ENCODE measurements around the gene TMEM125.

The TMEM125 gene

DNA sequence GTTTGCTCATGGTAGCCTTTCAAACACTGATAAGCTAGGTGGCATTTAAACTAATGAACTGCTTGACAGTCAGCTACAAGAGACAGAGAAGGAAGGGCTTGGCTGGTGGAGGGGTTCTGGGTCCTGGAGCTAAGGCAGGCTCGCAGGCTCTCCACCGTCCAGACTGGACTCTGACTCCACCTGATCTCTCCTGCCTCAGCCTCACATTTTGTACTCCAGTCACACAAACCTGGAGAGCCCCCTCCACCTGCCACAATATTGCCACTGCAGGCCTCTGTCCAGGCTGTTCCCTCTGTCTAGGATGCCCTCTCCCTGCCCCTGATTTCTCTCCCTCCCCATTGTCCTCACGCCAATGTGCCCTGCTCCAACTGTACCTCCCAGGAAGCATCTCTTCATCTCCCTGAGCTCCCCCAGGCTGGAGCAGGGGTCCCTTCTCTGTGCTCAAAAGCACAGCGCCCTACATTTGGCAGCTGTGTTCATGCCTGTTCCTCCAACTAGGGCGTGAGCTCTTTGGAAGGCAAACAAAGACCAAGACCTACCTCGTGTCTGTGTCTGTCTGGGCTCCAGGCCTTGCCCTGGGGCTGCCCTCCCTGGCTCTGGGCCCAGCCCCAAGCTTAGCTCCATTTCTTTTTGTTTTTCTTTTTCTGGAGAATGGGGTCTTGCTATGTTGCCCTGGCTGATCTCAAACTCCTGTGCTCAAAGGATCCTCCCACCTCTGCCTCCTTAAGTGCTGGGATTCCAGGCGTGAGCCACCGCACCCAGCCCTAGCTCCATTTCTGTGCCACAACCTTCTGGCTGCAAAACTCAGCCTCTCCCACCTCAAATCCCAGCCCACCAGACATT is 33.9 kb downstream of the TMEM125 start:
- Mint-ChIP-seq H3K36me3 (no peaks in the 10 kb centered on the region), H3K27me3 (peaks cover 28% of the 10 kb centered on the region), H3K4me1 (peaks cover 6% of the 10 kb centered on the region), H3K27ac (no peak overlapping the region), H3K4me3 (no peak overlapping the region), H3K9me3 (no peaks in the 10 kb centered on the region)
- ATAC-seq (ENCODE audit: low read depth), result no peak
- DNase-seq (ENCODE audit: low spot score in 2 of 2), result no peak

DNA sequence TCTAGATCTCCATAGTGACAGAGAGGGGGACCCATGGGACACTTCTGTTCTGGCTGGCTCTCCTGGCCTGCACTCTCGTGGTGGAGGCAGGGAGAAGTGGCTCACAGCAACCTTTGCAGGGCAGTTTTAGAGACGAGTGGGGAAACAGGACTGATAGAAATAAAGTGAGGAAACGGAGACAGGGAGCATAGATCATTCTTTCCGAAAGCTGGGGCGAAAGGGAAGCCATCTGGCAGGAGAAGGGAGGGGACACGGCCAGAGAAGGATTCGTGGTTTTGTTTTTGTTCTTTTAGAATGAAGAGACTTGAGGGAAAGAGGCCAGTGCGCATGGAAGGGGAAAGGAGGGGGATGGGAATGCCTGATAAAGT is 34.5 kb downstream of the TMEM125 start:
- no peak for DNase-seq (ENCODE audit: low spot score in 2 of 2)
- no peak overlapping the region for H3K27ac Mint-ChIP-seq
- H3K4me3 Mint-ChIP-seq, result no peak overlapping the region
- H3K4me1 Mint-ChIP-seq, result peaks cover 6% of the 10 kb centered on the region
- H3K36me3 Mint-ChIP-seq, result no peaks in the 10 kb centered on the region
- H3K27me3 Mint-ChIP-seq, result peaks cover 28% of the 10 kb centered on the region
- H3K9me3 Mint-ChIP-seq, result no peaks in the 10 kb centered on the region
- ATAC-seq (ENCODE audit: low read depth), result no peak

DNA sequence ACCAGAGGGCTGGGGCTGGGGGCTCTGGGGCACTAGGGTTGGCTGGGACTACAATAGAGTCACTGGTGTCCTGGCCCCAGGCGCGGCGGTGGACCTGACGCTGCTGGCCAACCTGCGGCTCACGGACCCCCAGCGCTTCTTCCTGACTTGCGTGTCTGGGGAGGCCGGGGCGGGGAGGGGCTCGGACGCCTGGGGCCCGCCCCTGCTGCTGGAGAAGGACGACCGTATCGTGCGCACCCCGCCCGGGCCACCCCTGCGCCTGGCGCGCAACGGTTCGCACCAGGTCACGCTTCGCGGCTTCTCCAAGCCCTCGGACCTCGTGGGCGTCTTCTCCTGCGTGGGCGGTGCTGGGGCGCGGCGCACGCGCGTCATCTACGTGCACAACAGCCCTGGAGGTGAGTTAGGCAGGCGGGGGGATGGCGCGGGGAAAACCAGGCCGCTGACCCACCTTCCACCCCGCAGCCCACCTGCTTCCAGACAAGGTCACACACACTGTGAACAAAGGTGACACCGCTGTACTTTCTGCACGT is 35.1 kb downstream of the TMEM125 start:
- Mint-ChIP-seq H3K9me3 (no peaks in the 10 kb centered on the region), H3K36me3 (no peaks in the 10 kb centered on the region), H3K27ac (no peak overlapping the region)

DNA sequence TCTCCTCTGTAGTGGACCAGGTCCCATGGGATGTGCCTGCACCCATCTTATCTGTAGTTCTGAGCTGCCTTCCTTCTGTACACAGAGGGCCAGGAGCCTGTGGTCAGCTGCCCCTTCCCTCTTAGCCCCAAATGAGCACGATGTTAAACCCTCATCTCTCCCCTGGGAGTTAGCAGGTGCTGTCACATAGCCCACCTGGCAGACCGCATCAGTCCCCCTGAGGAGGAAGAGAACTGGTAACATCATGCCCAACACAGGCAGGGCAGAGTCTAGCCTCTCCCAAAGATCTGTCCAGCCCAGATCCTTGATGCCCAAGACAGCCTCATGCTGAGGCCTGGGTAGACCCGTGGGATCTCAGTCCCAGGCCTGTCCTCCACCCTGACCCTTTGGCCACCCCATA is 35.7 kb downstream of the TMEM125 start:
- ATAC-seq (ENCODE audit: low read depth) (no peak), DNase-seq (ENCODE audit: low spot score in 2 of 2) (no peak)
- Mint-ChIP-seq H3K9me3 (no peaks in the 10 kb centered on the region), H3K36me3 (no peaks in the 10 kb centered on the region), H3K27me3 (peaks cover 32% of the 10 kb centered on the region), H3K4me1 (peaks cover 6% of the 10 kb centered on the region), H3K4me3 (no peak overlapping the region), H3K27ac (no peak overlapping the region)

More for the DNA sequence above, 35.1 kb downstream of the TMEM125 start:
- H3K4me3 Mint-ChIP-seq, result no peak overlapping the region
- peaks cover 6% of the 10 kb centered on the region for H3K4me1 Mint-ChIP-seq
- ATAC-seq (ENCODE audit: low read depth) (no peak), DNase-seq (ENCODE audit: low spot score in 2 of 2) (no peak)
- H3K27me3 Mint-ChIP-seq, result peaks cover 28% of the 10 kb centered on the region

DNA sequence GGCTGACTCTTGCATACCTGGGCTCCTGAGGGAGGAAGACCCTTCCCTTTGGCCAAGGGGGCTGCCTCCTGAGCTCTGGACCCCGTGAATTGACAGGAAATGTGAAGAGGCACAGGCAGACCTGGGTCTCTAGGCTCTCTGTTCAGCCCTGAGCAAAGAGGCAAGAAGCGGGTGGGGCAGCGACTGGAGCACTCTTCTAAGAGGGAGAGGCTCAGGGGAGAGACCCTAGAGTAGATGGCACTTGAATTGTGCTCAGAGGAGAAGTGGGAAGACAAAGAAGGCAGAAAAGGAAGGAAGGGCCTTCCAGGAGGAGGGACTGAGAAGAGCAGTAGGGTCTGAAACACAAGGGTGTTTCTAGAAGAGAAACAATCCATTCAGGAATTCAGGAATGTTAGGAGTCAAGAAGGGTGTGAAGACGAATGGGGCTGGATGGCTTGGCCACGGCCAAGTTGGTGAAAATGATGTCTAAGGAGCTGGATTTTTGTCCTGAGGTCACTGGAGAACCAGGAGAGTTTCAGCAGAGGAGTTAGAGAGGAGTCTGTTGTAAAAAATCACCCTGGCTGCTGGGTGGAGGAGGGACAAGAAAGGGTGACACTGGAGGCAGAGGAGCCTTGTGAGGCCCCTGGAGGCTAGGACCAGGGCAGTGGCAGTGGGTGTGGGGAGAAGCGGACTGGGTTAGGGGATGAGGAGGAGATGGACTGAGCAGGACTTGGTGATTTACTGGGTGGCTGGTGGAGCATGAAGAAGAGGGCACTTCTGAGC is 36.3 kb downstream of the TMEM125 start:
- peaks cover 6% of the 10 kb centered on the region for H3K4me1 Mint-ChIP-seq
- H3K36me3 Mint-ChIP-seq, result no peaks in the 10 kb centered on the region
- H3K9me3 Mint-ChIP-seq, result no peaks in the 10 kb centered on the region
- DNase-seq (ENCODE audit: low spot score in 2 of 2), result no peak
- peaks cover 32% of the 10 kb centered on the region for H3K27me3 Mint-ChIP-seq
- no peak for ATAC-seq (ENCODE audit: low read depth)
- H3K27ac Mint-ChIP-seq, result no peak overlapping the region
- H3K4me3 Mint-ChIP-seq, result no peak overlapping the region

DNA sequence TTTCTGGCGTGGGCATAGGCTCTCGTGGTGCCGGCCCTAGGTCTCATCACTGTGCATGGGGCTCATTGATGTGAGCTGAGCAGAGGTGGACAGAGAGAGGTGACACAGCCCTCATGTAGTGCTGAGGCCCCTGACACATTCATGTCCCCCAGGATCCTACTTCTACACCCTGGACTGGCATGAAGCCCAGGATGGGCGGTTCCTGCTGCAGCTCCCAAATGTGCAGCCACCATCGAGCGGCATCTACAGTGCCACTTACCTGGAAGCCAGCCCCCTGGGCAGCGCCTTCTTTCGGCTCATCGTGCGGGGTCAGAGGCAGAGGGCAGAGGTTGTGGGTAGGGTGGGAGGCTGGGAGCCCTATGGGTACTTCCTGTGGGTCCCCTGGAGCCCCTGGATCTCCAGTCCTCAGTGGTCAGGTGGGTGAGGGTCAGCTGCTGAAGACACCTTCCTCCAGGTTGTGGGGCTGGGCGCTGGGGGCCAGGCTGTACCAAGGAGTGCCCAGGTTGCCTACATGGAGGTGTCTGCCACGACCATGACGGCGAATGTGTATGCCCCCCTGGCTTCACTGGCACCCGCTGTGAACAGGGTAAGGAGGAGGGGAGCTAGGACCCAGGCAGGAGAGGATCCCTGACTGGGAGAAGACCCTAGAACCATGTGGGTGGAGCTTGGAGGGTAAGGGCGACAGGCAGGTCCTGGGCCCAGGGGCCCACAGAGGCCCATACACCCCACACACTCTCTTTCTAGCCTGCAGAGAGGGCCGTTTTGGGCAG is 37.1 kb downstream of the TMEM125 start:
- Mint-ChIP-seq H3K27me3 (peaks cover 32% of the 10 kb centered on the region), H3K4me1 (peaks cover 6% of the 10 kb centered on the region), H3K9me3 (no peaks in the 10 kb centered on the region), H3K36me3 (no peaks in the 10 kb centered on the region), H3K4me3 (no peak overlapping the region), H3K27ac (no peak overlapping the region)
- DNase-seq (ENCODE audit: low spot score in 2 of 2), result no peak
- no peak for ATAC-seq (ENCODE audit: low read depth)

DNA sequence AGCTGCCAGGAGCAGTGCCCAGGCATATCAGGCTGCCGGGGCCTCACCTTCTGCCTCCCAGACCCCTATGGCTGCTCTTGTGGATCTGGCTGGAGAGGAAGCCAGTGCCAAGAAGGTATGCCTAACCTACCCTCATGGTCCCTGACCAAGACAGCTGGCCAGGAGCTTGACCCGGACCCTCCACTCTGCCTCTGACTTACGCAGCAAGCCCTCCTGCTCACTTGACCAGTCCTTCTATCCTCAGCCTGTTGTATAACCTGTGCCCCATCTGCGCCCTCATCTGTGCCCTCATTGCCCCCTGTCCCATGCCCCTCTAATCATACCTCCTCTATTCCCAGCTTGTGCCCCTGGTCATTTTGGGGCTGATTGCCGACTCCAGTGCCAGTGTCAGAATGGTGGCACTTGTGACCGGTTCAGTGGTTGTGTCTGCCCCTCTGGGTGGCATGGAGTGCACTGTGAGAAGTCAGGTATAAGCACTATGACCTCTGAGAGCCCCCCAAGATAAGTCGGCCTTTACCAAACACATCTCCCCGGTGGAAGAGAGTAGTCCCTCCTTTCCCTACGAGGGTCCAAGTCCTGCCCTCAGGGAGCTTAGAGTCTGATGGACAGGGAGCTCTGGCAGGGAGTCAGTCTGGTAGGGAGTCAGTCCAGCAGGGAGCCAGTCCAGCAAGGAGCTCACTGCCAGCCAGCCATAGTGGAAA is 37.8 kb downstream of the TMEM125 start:
- ATAC-seq (ENCODE audit: low read depth), result no peak

DNA sequence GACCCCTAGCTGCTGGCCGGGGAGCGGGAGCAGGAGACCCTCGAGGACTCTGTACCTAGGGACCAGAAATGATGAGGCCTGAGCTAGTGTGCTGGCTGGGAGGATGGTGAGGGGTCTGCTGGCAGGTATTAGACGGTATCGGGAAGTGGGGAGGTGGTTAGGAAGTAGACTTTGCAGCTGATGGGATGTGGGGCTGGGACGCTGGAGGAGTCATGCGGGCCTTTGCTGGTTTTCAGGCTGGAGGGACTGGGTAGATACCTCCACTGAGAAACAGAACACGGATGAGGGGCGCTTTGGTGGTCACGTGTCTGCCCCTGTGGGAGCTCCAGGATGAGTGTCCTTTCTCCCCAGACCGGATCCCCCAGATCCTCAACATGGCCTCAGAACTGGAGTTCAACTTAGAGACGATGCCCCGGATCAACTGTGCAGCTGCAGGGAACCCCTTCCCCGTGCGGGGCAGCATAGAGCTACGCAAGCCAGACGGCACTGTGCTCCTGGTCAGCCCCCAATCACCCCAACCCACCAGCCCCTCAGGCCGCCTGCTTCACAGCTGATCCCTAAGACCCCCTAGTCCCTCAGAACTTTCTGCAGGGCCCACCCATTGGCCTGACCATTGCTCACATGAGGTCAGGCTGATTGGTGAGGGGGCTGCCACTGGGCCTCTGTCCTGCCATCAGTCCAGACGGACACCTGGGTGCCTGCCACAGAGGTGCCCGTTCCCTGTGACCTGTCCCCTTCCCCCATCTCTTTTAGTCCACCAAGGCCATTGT is 39.0 kb downstream of the TMEM125 start:
- ATAC-seq (ENCODE audit: low read depth) (no peak), DNase-seq (ENCODE audit: low spot score in 2 of 2) (no peak)
- Mint-ChIP-seq H3K9me3 (no peaks in the 10 kb centered on the region), H3K4me3 (no peak overlapping the region), H3K4me1 (peaks cover 6% of the 10 kb centered on the region), H3K27ac (no peak overlapping the region), H3K27me3 (peaks cover 29% of the 10 kb centered on the region), H3K36me3 (peaks cover 2% of the 10 kb centered on the region)

More for the DNA sequence above, 37.8 kb downstream of the TMEM125 start:
- Mint-ChIP-seq H3K4me1 (peaks cover 6% of the 10 kb centered on the region), H3K27ac (no peak overlapping the region), H3K4me3 (no peak overlapping the region), H3K36me3 (peaks cover 2% of the 10 kb centered on the region), H3K9me3 (no peaks in the 10 kb centered on the region), H3K27me3 (peaks cover 28% of the 10 kb centered on the region)
- DNase-seq (ENCODE audit: low spot score in 2 of 2), result no peak

DNA sequence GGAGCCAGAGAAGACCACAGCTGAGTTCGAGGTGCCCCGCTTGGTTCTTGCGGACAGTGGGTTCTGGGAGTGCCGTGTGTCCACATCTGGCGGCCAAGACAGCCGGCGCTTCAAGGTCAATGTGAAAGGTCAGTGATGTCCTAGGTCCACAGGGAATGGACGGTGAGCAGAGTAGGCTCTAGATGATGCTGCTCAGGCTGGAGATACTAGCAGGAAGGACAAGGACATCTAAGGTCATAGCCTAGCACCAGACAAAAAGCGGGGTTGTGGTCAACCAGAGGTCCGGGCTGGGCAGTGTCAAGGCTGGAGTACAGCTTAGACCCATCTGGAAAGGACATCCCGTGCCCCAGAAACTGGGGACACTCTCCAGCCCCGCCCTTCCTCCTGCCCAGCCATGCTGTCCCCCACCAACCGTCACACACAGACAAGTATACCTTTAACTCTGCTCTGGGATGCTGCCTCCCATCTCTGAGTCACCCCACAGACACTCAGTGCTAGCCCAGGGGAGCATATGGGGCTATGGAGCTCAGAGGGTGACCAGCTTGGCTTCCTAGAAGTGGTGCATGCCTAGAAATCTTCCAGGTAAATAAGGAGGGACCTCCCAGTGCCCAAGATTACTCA is 39.7 kb downstream of the TMEM125 start:
- Mint-ChIP-seq H3K36me3 (peaks cover 2% of the 10 kb centered on the region), H3K27me3 (peaks cover 26% of the 10 kb centered on the region), H3K9me3 (no peaks in the 10 kb centered on the region), H3K4me3 (no peak overlapping the region), H3K27ac (no peak overlapping the region), H3K4me1 (peaks cover 6% of the 10 kb centered on the region)
- DNase-seq (ENCODE audit: low spot score in 2 of 2) (no peak), ATAC-seq (ENCODE audit: low read depth) (no peak)

DNA sequence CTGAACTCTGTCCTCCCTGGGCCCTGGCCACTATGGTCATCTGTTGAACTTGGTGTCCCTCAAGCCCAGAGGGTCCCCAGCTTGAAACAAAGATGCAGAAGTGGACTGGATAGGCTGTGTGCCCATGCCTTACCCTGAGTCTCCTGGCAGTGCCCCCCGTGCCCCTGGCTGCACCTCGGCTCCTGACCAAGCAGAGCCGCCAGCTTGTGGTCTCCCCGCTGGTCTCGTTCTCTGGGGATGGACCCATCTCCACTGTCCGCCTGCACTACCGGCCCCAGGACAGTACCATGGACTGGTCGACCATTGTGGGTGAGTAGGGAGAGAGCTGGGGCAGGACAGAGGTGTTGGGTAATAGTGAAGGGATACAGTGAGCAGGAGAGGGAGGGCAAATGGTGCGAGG is 41.7 kb downstream of the TMEM125 start:
- ATAC-seq (ENCODE audit: low read depth) (no peak), DNase-seq (ENCODE audit: low spot score in 2 of 2) (no peak)
- Mint-ChIP-seq H3K27me3 (peaks cover 19% of the 10 kb centered on the region), H3K4me3 (no peak overlapping the region), H3K36me3 (peaks cover 2% of the 10 kb centered on the region), H3K4me1 (no peaks in the 10 kb centered on the region), H3K9me3 (no peaks in the 10 kb centered on the region), H3K27ac (no peak overlapping the region)

DNA sequence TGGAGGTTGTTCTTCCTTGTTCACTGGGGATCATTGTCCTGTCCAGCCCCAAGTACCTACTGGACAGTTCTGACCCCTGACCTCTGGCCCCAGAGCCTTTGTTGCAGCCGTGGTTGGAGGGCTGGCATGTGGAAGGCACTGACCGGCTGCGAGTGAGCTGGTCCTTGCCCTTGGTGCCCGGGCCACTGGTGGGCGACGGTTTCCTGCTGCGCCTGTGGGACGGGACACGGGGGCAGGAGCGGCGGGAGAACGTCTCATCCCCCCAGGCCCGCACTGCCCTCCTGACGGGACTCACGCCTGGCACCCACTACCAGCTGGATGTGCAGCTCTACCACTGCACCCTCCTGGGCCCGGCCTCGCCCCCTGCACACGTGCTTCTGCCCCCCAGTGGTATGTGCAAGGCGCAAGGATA is 42.4 kb downstream of the TMEM125 start:
- Mint-ChIP-seq H3K36me3 (peaks cover 2% of the 10 kb centered on the region), H3K27ac (no peak overlapping the region), H3K27me3 (peaks cover 19% of the 10 kb centered on the region), H3K4me1 (no peaks in the 10 kb centered on the region), H3K4me3 (no peak overlapping the region), H3K9me3 (no peaks in the 10 kb centered on the region)
- no peak for DNase-seq (ENCODE audit: low spot score in 2 of 2)
- no peak for ATAC-seq (ENCODE audit: low read depth)

DNA sequence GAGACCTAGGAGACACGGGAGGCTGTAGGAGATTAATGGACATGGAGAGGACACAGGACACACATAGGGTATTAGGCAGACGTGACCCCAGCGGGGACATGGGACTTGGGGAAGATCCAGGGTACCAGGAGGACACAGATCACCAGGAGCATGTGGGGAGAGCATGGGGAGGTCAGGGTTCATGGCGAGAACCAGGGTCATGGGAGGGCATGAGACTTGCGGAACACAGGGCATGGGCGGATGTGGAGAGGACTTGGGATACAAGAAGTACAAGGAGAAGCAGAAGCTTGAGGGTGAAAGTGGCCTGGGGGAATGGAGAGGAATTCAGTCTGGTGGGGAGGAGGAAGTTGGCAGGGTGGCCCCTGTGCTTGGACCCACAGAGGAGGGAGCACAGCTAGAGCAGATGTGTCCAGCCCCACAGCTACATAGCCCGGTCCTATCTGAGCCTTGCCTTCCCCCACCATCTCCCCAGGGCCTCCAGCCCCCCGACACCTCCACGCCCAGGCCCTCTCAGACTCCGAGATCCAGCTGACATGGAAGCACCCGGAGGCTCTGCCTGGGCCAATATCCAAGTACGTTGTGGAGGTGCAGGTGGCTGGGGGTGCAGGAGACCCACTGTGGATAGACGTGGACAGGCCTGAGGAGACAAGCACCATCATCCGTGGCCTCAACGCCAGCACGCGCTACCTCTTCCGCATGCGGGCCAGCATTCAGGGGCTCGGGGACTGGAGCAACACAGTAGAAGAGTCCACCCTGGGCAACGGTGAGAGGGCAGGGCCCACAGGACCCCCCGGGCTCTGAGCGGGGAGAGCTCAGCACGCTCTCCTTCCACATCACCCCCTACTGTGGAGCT is 43.1 kb downstream of the TMEM125 start:
- Mint-ChIP-seq H3K36me3 (peaks cover 2% of the 10 kb centered on the region), H3K4me3 (no peak overlapping the region), H3K27ac (no peak overlapping the region), H3K9me3 (no peaks in the 10 kb centered on the region), H3K4me1 (no peaks in the 10 kb centered on the region), H3K27me3 (peaks cover 15% of the 10 kb centered on the region)
- ATAC-seq (ENCODE audit: low read depth) (no peak), DNase-seq (ENCODE audit: low spot score in 2 of 2) (no peak)
